Upper lobe of left lung (tissue), 4 donors: ENCODE results near the gene BTLA.
"Not testable (repeated sequence)": the region's sequence is repeated elsewhere in the genome, so short reads cannot be mapped to it uniquely, and the experiment has no call there.

Experiments used
- CTCF ChIP-seq, 6 experiments: fragments of 450-650 bp in 4 of 6; fragments of 200-600 bp in 2 of 6; sonication (generic) in 2 of 6; IDR thresholded peaks; one replicate each; pipeline ENCODE4 v1.5.1; 2016 to 2019; ENCODE audit warnings: antibody characterized with exemption in 6 of 6
- POLR2AphosphoS5 ChIP-seq, 2 donors: sonication (generic); formaldehyde crosslinking; IDR thresholded peaks; one replicate each; pipeline ENCODE4 v1.5.1; 2017; ENCODE audit warnings: antibody characterized with exemption in 2 of 2

GRCh38 chr3:112422921-112423320 lies 76.4 kb downstream of the BTLA start:
- not testable (repeated sequence) for TF ChIP-seq POLR2AphosphoS5, CTCF (IDR thresholded peaks at IDR 0.05)
